ENCODE results near the gene CDH4. TPM values are rescaled to one million over a fixed set of nuclear protein-coding genes. Genes with fewer than 3 reads are reported as not detected.

Gene CDH4
- total and polyA plus RNA-seq, 9 donors = 0.12 to 4.4 (median 0.36) TPM

GRCh38 chr20:61233590-61233989 is 18.5 kb upstream of the CDH4 start:
- DNase-seq = no peak
- Histone ChIP-seq H3K9me3 (no peaks in the 10 kb centered on the region), H3K4me3 (no peak overlapping the region), H3K27ac (no peak overlapping the region), H3K36me3 (no peaks in the 10 kb centered on the region), H3K4me1 (ENCODE audit: insufficient read depth) (no peaks in the 10 kb centered on the region), H3K27me3 (no peaks in the 10 kb centered on the region)
- WGBS, 3 donors = 88 to 93% (median 92%) methylated on average over 7 of the region's 7 CpGs
- TF ChIP-seq POLR2A (IDR thresholded peaks at IDR 0.05) (no peak), CTCF (IDR thresholded peaks at IDR 0.05) (no peak), EP300 (IDR thresholded peaks at IDR 0.05) (no peak)
- intact Hi-C loops (cut with DNase I) = no loop called here

- H3K36me3 ChIP-seq = no peaks in the 10 kb centered on the region
- H3K4me1 ChIP-seq (ENCODE audit: insufficient read depth) = no peaks in the 10 kb centered on the region
- TF ChIP-seq CTCF (IDR thresholded peaks at IDR 0.05) (no peak), EP300 (IDR thresholded peaks at IDR 0.05) (no peak), POLR2A (IDR thresholded peaks at IDR 0.05) (no peak)
- H3K4me3 ChIP-seq = no peak overlapping the region
- WGBS, 3 donors = 58 to 68% (median 61%) methylated on average over 11 of the region's 11 CpGs
- DNase-seq = no peak
- no peaks in the 10 kb centered on the region for H3K27me3 ChIP-seq
- no peak overlapping the region for H3K27ac ChIP-seq
- no peaks in the 10 kb centered on the region for H3K9me3 ChIP-seq
- intact Hi-C loops (cut with DNase I) = no loop called here
These were observed 17.7 kb upstream of the CDH4 start for GRCh38 chr20:61234224-61234890.

GRCh38 chr20:61236713-61237112 is 15.3 kb upstream of the CDH4 start:
- H3K9me3 ChIP-seq = no peaks in the 10 kb centered on the region
- no peaks in the 10 kb centered on the region for H3K27me3 ChIP-seq
- H3K27ac ChIP-seq = no peak overlapping the region
- TF ChIP-seq EP300 (IDR thresholded peaks at IDR 0.05) (no peak), POLR2A (IDR thresholded peaks at IDR 0.05) (no peak), CTCF (IDR thresholded peaks at IDR 0.05) (no peak)
- no peak overlapping the region for H3K4me3 ChIP-seq
- H3K4me1 ChIP-seq (ENCODE audit: insufficient read depth) = no peaks in the 10 kb centered on the region
- intact Hi-C loops (cut with DNase I) = no loop called here
- DNase-seq = no peak
- no peaks in the 10 kb centered on the region for H3K36me3 ChIP-seq
- WGBS, 3 donors = 45 to 49% (median 45%) methylated on average over 4 of the region's 4 CpGs

- DNase-seq = no peak
- Histone ChIP-seq H3K9me3 (no peaks in the 10 kb centered on the region), H3K36me3 (no peaks in the 10 kb centered on the region), H3K27ac (no peak overlapping the region), H3K27me3 (no peaks in the 10 kb centered on the region), H3K4me3 (no peak overlapping the region), H3K4me1 (ENCODE audit: insufficient read depth) (no peaks in the 10 kb centered on the region)
- WGBS, 3 donors = 21 to 36% (median 27%) methylated on average over 4 of the region's 4 CpGs
- no peak for TF ChIP-seq EP300 (IDR thresholded peaks at IDR 0.05)
- no peak for TF ChIP-seq CTCF (IDR thresholded peaks at IDR 0.05)
- no peak for TF ChIP-seq POLR2A (IDR thresholded peaks at IDR 0.05)
- intact Hi-C loops (cut with DNase I) = no loop called here
These were observed 13.2 kb upstream of the CDH4 start for GRCh38 chr20:61238813-61239212.

Data from ovary (tissue), 9 donors.